MM.1S (cell line): ENCODE results near the gene MAPK7.

Experiments used
- EZH2 ChIP-seq: fragments of 300-600 bp; sonication (generic); optimal IDR thresholded peaks from 2 replicates; pipeline ENCODE3; 2017; ENCODE audit warnings: low read depth, mild to moderate bottlenecking, antibody characterized with exemption, low read length, mixed read lengths
- EZH2phosphoT487 ChIP-seq: fragments of 300-600 bp; sonication (generic); IDR thresholded peaks from 2 replicates; pipeline ENCODE4 v1.6.1; 2018; ENCODE audit warnings: antibody characterized with exemption, low read length
- TF ChIP-seq, protein P1 (sequence below): fragments of 300-600 bp; sonication (generic); IDR thresholded peaks from 2 replicates; pipeline ENCODE4 v1.5.1; 2016; ENCODE audit warnings: antibody characterized with exemption, low read length, mixed read lengths

DNA sequence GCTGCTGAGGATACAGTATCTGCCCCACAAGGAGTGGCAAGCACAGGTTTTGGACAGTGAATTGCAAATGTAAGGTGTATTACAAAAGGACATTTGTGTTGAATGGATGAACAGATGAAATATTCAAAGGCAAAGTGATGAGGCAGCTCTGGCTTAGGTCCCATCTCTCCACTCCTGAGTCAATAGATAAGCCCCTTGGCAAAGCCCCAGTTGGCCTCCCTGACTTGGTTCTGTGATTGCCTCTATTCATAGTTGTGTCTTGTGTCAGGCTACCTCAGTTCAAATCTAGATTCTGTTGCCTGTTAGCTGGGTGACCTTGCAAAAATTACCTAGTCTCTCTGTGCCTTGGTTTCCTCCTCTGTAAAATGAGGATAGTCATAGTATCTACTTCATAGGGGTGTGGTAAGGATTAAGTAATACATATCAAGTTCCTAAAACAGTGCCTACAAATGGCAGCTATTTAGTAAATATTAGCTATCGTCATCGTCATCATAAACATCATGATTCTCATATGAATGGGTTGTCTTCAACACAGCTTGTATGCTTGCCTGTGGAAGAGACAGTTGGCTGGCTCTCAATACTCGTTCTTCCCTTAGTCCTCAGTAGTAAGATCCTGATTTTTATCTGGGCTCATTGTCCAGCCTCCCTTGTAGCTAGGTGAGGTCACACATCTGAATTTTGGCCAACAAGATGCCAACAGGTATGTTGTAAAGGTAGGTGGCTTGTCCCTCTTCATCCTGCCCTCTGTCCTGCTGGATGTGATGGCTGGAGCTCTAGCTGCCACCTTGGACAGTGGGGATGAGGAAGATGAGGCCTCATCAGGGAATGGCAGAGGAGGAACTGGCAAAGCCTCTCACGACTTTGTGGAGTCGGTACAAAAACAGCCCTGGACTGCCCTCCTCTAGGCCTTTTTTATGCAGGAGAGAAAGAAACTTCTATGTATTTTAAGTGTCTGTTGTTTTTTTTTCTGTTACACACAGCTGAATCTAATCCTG is 10.8 kb downstream of the MAPK7 start:
- TF ChIP-seq, protein P1, sequence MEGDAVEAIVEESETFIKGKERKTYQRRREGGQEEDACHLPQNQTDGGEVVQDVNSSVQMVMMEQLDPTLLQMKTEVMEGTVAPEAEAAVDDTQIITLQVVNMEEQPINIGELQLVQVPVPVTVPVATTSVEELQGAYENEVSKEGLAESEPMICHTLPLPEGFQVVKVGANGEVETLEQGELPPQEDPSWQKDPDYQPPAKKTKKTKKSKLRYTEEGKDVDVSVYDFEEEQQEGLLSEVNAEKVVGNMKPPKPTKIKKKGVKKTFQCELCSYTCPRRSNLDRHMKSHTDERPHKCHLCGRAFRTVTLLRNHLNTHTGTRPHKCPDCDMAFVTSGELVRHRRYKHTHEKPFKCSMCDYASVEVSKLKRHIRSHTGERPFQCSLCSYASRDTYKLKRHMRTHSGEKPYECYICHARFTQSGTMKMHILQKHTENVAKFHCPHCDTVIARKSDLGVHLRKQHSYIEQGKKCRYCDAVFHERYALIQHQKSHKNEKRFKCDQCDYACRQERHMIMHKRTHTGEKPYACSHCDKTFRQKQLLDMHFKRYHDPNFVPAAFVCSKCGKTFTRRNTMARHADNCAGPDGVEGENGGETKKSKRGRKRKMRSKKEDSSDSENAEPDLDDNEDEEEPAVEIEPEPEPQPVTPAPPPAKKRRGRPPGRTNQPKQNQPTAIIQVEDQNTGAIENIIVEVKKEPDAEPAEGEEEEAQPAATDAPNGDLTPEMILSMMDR, result no peak
- TF ChIP-seq EZH2, result no peak
- no peak for TF ChIP-seq EZH2phosphoT487
